GM23338 (cell line): ENCODE measurements around the gene MRO. TPM values are rescaled to one million over a fixed set of nuclear protein-coding genes. Genes with fewer than 3 reads are reported as not detected.
A peak's percentile ranks its signal among the peaks of the same experiment; 100 is the strongest.

Experiments
- ATAC-seq: fragments of 200-7000 bp; cut with Tn5 transposase; 3 replicates; pipeline ENCODE4 v1.9.1; 2020
- DNase-seq: peaks from one replicate; pipeline ENCODE4 v3.0.0-alpha.2; 2015; ENCODE audit warnings: low spot score
- H2AFZ ChIP-seq: fragments of 200-600 bp; sonication (generic); 2 replicates; pipeline ENCODE4 v1.8.0; 2016; ENCODE audit warnings: antibody characterized with exemption, mild to moderate bottlenecking, moderate library complexity
- H3F3A ChIP-seq: fragments of 200-600 bp; sonication (generic); replicated peaks from 2 replicates; pipeline ENCODE4 v1.8.0; 2017; ENCODE audit warnings: antibody characterized with exemption, mixed run types, low read depth
- H3K27ac ChIP-seq: fragments of 200-600 bp; sonication (generic); 2 replicates; pipeline ENCODE4 v1.6.1; 2016; ENCODE audit warnings: low read depth
- H3K27me3 ChIP-seq: fragments of 200-600 bp; sonication (generic); 2 replicates; pipeline ENCODE4 v1.8.0; 2016; ENCODE audit warnings: mild to moderate bottlenecking, mixed run types, moderate library complexity; ENCODE audit not compliant: insufficient read depth
- H3K36me3 ChIP-seq: fragments of 200-600 bp; sonication (generic); 2 replicates; pipeline ENCODE4 v1.8.0; 2016; ENCODE audit warnings: mild to moderate bottlenecking; ENCODE audit not compliant: insufficient read depth
- H3K4me1 ChIP-seq: fragments of 200-600 bp; sonication (generic); 2 replicates; pipeline ENCODE4 v1.8.0; 2016; ENCODE audit warnings: mild to moderate bottlenecking, moderate library complexity; ENCODE audit not compliant: insufficient read depth
- H3K4me2 ChIP-seq: fragments of 200-600 bp; sonication (generic); 2 replicates; pipeline ENCODE4 v1.7.1; 2017; ENCODE audit warnings: mixed run types
- H3K4me3 ChIP-seq: fragments of 200-600 bp; sonication (generic); 2 replicates; pipeline ENCODE4 v1.6.1; 2016; ENCODE audit warnings: mixed run types
- H3K79me2 ChIP-seq: fragments of 200-600 bp; sonication (generic); replicated peaks from 2 replicates; pipeline ENCODE4 v1.8.0; 2017; ENCODE audit warnings: mild to moderate bottlenecking; ENCODE audit not compliant: insufficient read depth
- H3K9me2 ChIP-seq: fragments of 200-600 bp; sonication (generic); 2 replicates; pipeline ENCODE4 v1.8.0; 2017; ENCODE audit not compliant: insufficient read depth
- H4K20me1 ChIP-seq: fragments of 200-600 bp; sonication (generic); replicated peaks from 2 replicates; pipeline ENCODE4 v1.8.0; 2017; ENCODE audit warnings: mild to moderate bottlenecking; ENCODE audit not compliant: insufficient read depth
- H3K27ac Mint-ChIP-seq: 2 replicates; pipeline ENCODE4 v1.8.0; 2020; ENCODE audit warnings: inconsistent platforms, mild to moderate bottlenecking, moderate library complexity, mixed read lengths
- H3K27me3 Mint-ChIP-seq: 3 replicates; pipeline ENCODE4 v1.8.0; 2022; ENCODE audit warnings: low read depth, mild to moderate bottlenecking, moderate library complexity, mixed read lengths, inconsistent platforms; ENCODE audit not compliant: insufficient read depth, poor library complexity
- H3K36me3 Mint-ChIP-seq: 3 replicates; pipeline ENCODE4 v1.8.0; 2021; ENCODE audit warnings: low read depth, mild to moderate bottlenecking, inconsistent platforms, moderate library complexity, mixed read lengths
- H3K4me1 Mint-ChIP-seq: 3 replicates; pipeline ENCODE4 v1.8.0; 2020; ENCODE audit warnings: mild to moderate bottlenecking, inconsistent platforms, mixed read lengths
- H3K4me3 Mint-ChIP-seq: 3 replicates; pipeline ENCODE4 v1.8.0; 2021; ENCODE audit warnings: moderate library complexity, mild to moderate bottlenecking, inconsistent platforms, mixed read lengths
- H3K9me3 Mint-ChIP-seq: 3 replicates; pipeline ENCODE4 v1.8.0; 2020; ENCODE audit warnings: moderate library complexity, mild to moderate bottlenecking, inconsistent platforms, mixed read lengths
- CREB1 ChIP-seq: fragments of 250-450 bp; sonication (Bioruptor Pico); IDR thresholded peaks from 2 replicates; pipeline ENCODE4 v1.5.0; 2020; ENCODE audit warnings: low read depth, mild to moderate bottlenecking, moderate library complexity
- CTCF ChIP-seq, 2 experiments: fragments of 200-600 bp in 1 of 2; sonication (generic) in 1 of 2; conservative IDR thresholded peaks; 2 replicates each; pipeline versions ENCODE4 v1.5.1 to v1.6.1; 2016 to 2017; ENCODE audit warnings: antibody characterized with exemption in 2 of 2, low read depth in 2 of 2, mild to moderate bottlenecking in 2 of 2, moderate library complexity in 1 of 2
- ETS1 ChIP-seq: IDR thresholded peaks from 2 replicates; pipeline ENCODE4 v1.6.1; 2016; ENCODE audit warnings: antibody characterized with exemption
- NANOG ChIP-seq: IDR thresholded peaks from 2 replicates; pipeline ENCODE4 v1.6.1; 2016; ENCODE audit warnings: antibody characterized with exemption, borderline replicate concordance
- REST ChIP-seq: IDR thresholded peaks from one replicate; pipeline ENCODE4 v1.6.1; 2018; ENCODE audit warnings: antibody characterized with exemption; ENCODE audit not compliant: unreplicated experiment
- ZNF462 ChIP-seq: fragments of 250-450 bp; sonication (Bioruptor Pico); IDR thresholded peaks from 2 replicates; pipeline ENCODE4 v1.5.0; 2020; ENCODE audit warnings: mild to moderate bottlenecking, moderate library complexity
- polyA plus RNA-seq: library from polyadenylated mRNA; unstranded; fragments of >200 nt; fragmentation: Nextera tagmentation; extraction: Ambion mirVana; gene quantifications from 2 replicates; pipeline ENCODE4 v1.2.1, GENCODE V29; 2016
- total RNA-seq: library from RNA; depleted of rRNA; stranded (reverse); fragments of >200 nt; shearing (Covaris generic); gene quantifications from 2 replicates; pipeline ENCODE4 v1.2.3, GENCODE V29; 2014

The MRO gene
- total and polyA plus RNA-seq, 2 experiments from 2014 or later, result 0.78 to 0.80 TPM

- Mint-ChIP-seq H3K9me3 (no peaks in the 10 kb centered on the region), H3K4me1 (no peaks in the 10 kb centered on the region), H3K36me3 (no peaks in the 10 kb centered on the region), H3K4me3 (no peak overlapping the region), H3K27me3 (peaks cover 3% of the 10 kb centered on the region), H3K27ac (no peak overlapping the region)
- Histone ChIP-seq H4K20me1 (no peaks in the 10 kb centered on the region), H3K36me3 (no peaks in the 10 kb centered on the region), H2AFZ (no peak overlapping the region), H3K4me2 (no peak overlapping the region), H3K27ac (no peak overlapping the region), H3K27me3 (no peaks in the 10 kb centered on the region), H3K4me3 (no peak overlapping the region), H3K79me2 (no peaks in the 10 kb centered on the region), H3K9me2 (no peaks in the 10 kb centered on the region; the same call in 1 of the 2 replicates), H3K4me1 (no peaks in the 10 kb centered on the region), H3F3A (no peaks in the 10 kb centered on the region)
- no peak for DNase-seq
- no peak for ATAC-seq
- TF ChIP-seq CREB1, result no peak
- TF ChIP-seq ETS1, result no peak
Observed at GRCh38 chr18:50859793-50860555, 40.2 kb upstream of the MRO start.

GRCh38 chr18:50857694-50858093 lies 37.9 kb upstream of the MRO start:
- TF ChIP-seq REST (no peak), CTCF (conservative IDR thresholded peaks at IDR 0.05; ENCODE audit: low read depth in 2 of 2) (peak in 1 of 2 experiments; percentile 44; a peak in 2 of 4 replicates), ZNF462 (no peak), NANOG (no peak)
- Histone ChIP-seq H3K4me1 (no peaks in the 10 kb centered on the region), H3F3A (no peaks in the 10 kb centered on the region), H2AFZ (no peak overlapping the region), H3K27ac (no peak overlapping the region), H3K79me2 (no peaks in the 10 kb centered on the region), H3K4me3 (no peak overlapping the region), H3K4me2 (no peak overlapping the region), H3K9me2 (no peaks in the 10 kb centered on the region; the same call in 1 of the 2 replicates), H3K36me3 (no peaks in the 10 kb centered on the region), H3K27me3 (no peaks in the 10 kb centered on the region), H4K20me1 (no peaks in the 10 kb centered on the region)
- ATAC-seq (no peak), DNase-seq (no peak)
- Mint-ChIP-seq H3K4me3 (no peak overlapping the region), H3K27me3 (peaks cover 5% of the 10 kb centered on the region), H3K36me3 (no peaks in the 10 kb centered on the region), H3K4me1 (peaks cover 6% of the 10 kb centered on the region), H3K27ac (no peak overlapping the region), H3K9me3 (peaks cover 2% of the 10 kb centered on the region; the same call in 1 of the 3 replicates)
